IgD-negative memory B cell (primary cell): Measurements from ENCODE around the gene CSPG4. TPM values are rescaled to one million over a fixed set of nuclear protein-coding genes. Genes with fewer than 3 reads are reported as not detected.
A peak's percentile ranks its signal among the peaks of the same experiment; 100 is the strongest.
"Not testable (repeated sequence)": the region's sequence is repeated elsewhere in the genome, so short reads cannot be mapped to it uniquely, and the experiment has no call there.

Experiments used
- H3K27ac Mint-ChIP-seq, 3 donors: one replicate each; pipeline ENCODE4 v1.8.0; 2020 to 2022; ENCODE audit warnings: mild to moderate bottlenecking in 3 of 3, mixed read lengths in 3 of 3, moderate library complexity in 1 of 3
- H3K27me3 Mint-ChIP-seq: one replicate; pipeline ENCODE4 v1.8.0; 2021; ENCODE audit warnings: mixed read lengths
- H3K36me3 Mint-ChIP-seq: one replicate; pipeline ENCODE4 v1.8.0; 2020; ENCODE audit warnings: mild to moderate bottlenecking, mixed read lengths
- H3K4me1 Mint-ChIP-seq, 3 donors: one replicate each; pipeline ENCODE4 v1.8.0; 2020 to 2022; ENCODE audit warnings: mixed read lengths in 3 of 3, mild to moderate bottlenecking in 1 of 3
- H3K4me3 Mint-ChIP-seq, 4 donors: one replicate each; pipeline ENCODE4 v1.8.0; 2020 to 2022; ENCODE audit warnings: mild to moderate bottlenecking in 4 of 4, mixed read lengths in 4 of 4, moderate library complexity in 3 of 4
- H3K9me3 Mint-ChIP-seq, 3 donors: one replicate each; pipeline ENCODE4 v1.8.0; 2020 to 2021; ENCODE audit warnings: mixed read lengths in 3 of 3, mild to moderate bottlenecking in 1 of 3
- polyA plus RNA-seq: library from polyadenylated mRNA; unstranded; fragments of 300-500 nt; fragmentation: Illumina TruSeq; gene quantifications from one replicate; pipeline ENCODE4 v1.2.3, GENCODE V29; 2021

Gene CSPG4
- polyA plus RNA-seq = not detected

GRCh38 chr15:75712668-75713337, at the start of gene CSPG4:
Gene CSPG4 (minus strand): TSS chr15:75712848. CDS start chr15:75712755, 93 bp downstream.
- Mint-ChIP-seq H3K27ac (no peak within 1 kb of the TSS), H3K36me3 (no peaks in the 10 kb centered on the region), H3K9me3 (no peaks in the 10 kb centered on the region), H3K27me3 (peaks cover 13% of the 10 kb centered on the region), H3K4me3 (no peak within 1 kb of the TSS), H3K4me1 (peaks cover 0 to 2% (median 0%) of the 10 kb centered on the region in 3 donors)

- not testable (repeated sequence) for H3K36me3 Mint-ChIP-seq, H3K27me3 Mint-ChIP-seq, H3K27ac Mint-ChIP-seq
Measured at GRCh38 chr15:75762357-75762718, 49.7 kb upstream of the CSPG4 start.

DNA sequence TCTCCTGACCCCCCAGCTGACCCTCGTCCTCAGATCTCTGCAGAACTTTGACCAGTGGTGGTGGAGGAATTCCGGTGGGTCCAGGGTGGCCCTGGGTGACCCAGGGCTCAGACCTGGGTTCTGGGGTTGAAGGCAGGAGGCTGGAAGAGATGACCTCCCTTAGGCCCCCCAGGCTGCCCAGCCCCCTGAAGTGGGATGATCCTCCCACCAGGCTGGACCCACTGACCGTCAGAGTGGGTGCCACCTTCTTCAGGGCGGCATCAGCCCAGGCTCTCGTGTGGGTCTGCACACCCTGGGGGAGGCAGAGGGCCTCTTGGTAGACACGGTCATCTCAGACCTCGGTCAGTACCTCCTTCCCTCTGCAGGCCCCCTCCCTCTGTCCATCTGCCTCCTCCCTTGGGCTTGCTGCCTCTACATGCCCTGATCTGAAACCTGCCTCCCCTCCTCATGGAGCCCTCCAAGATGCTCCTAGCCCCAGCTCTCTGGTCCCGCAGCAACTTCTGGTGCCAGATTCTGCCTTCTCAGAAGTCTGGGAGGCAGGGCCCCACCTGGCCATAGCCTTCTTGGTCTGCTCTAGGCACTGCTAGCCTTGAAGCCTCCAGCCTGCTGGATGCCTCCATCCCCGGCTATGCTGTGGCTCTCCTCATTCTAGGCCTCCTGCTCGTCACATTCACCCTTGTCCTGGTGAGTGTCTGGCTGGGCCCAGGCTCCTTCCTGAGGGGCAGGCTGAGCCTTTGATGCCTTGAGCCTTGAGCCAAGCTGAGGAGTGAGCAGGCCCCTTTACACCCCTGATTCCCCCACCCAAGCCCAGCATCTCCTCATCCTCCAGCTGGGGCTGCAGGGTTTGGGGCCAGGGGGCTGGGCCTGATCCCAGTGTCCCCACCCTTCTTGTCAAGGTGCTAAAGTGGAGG, 49.1 kb upstream of the CSPG4 start:
- Mint-ChIP-seq H3K27ac (no peak overlapping the region), H3K4me1 (peaks cover 7 to 25% (median 9%) of the 10 kb centered on the region in 3 donors), H3K4me3 (no peak overlapping the region), H3K27me3 (peaks cover 5% of the 10 kb centered on the region), H3K36me3 (no peaks in the 10 kb centered on the region), H3K9me3 (no peaks in the 10 kb centered on the region)

More at GRCh38 chr15:75762357-75762718, 49.7 kb upstream of the CSPG4 start:
- H3K9me3 Mint-ChIP-seq, H3K4me3 Mint-ChIP-seq: not testable (repeated sequence)
- peaks cover 7 to 25% (median 9%) of the 10 kb centered on the region in 3 donors for H3K4me1 Mint-ChIP-seq

- Mint-ChIP-seq H3K27ac (peak overlapping the region in 1 of 3 donors; percentile 68), H3K27me3 (peaks cover 5% of the 10 kb centered on the region), H3K36me3 (no peaks in the 10 kb centered on the region), H3K4me1 (peaks cover 7 to 25% (median 9%) of the 10 kb centered on the region in 3 donors), H3K4me3 (peak overlapping the region in 3 of 4 donors; percentile 14 to 80 (median 60)), H3K9me3 (no peaks in the 10 kb centered on the region)
Measured at GRCh38 chr15:75760704-75761435, 48.2 kb upstream of the CSPG4 start.

- H3K9me3 Mint-ChIP-seq, H3K36me3 Mint-ChIP-seq: not testable (repeated sequence)
Measured at GRCh38 chr15:75760131-75760520, 47.5 kb upstream of the CSPG4 start.

DNA sequence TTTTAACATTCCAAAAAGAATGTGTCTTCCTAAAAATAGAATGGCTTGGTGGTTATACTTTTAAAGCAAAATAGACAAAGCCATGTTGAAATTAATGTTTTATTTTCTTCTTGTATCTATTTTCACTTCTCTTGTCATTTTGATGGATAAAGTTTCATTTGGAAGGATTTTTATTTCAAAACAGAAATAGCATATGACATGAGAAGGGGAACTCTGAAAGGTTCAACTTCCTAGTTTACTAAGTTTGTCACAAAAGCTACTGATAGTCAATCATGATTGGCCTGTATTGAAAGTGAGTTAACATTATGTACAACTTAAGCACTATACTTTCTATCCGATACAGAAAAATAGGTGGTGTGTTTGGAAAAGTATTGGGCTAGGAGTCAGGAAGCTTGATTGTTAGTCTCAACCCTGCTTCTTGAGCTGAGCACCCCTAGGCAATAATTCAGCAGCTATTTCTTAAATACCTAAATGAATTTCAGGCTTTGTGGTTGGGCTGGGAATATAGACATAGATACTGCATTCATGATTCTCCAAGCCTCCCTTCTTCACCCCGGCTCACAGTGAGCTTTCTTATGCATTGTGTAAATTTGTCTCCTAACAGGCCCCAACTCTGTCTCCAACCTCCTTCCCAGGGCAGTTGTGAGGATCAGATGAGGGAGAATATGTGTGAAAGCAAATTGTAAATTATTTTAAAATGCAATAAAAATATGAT, 46.9 kb upstream of the CSPG4 start:
- Mint-ChIP-seq H3K36me3 (no peaks in the 10 kb centered on the region), H3K27ac (peak overlapping the region; percentile 14 to 32 (median 28)), H3K9me3 (no peaks in the 10 kb centered on the region), H3K4me1 (peaks cover 7 to 25% (median 9%) of the 10 kb centered on the region in 3 donors), H3K4me3 (peak overlapping the region; percentile 84 to 97 (median 95)), H3K27me3 (peaks cover 5% of the 10 kb centered on the region)

More at GRCh38 chr15:75760131-75760520, 47.5 kb upstream of the CSPG4 start:
- Mint-ChIP-seq H3K4me3 (peak overlapping the region in 2 of 4 donors; percentile 80 to 97), H3K4me1 (peaks cover 7 to 25% (median 9%) of the 10 kb centered on the region in 3 donors), H3K27ac (peak overlapping the region in 1 of 3 donors; percentile 68)
- H3K27me3 Mint-ChIP-seq = not testable (repeated sequence)

- H3K36me3 Mint-ChIP-seq = no peaks in the 10 kb centered on the region
Measured at GRCh38 chr15:75758071-75758872, 45.6 kb upstream of the CSPG4 start.

DNA sequence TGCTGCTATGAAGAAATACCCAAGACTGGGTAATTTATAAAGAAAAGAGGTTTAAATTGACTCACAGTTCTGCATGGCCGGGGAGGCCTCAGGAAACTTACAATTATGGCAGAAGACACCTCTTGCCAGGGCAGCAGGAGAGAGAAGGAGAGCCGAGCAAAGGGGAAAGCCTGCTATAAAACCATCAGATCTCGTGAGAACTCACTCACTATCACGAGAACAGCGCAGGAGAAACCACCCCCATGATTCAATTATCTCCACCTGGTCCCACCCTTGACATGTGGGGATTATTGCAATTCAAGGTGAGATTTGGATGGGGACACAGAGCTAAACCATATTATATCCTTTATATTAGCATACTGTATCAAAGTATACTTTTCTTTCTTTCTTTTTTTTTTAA, 42.2 kb upstream of the CSPG4 start:
- not testable (repeated sequence) for H3K4me3 Mint-ChIP-seq, H3K9me3 Mint-ChIP-seq, H3K27ac Mint-ChIP-seq, H3K36me3 Mint-ChIP-seq, H3K27me3 Mint-ChIP-seq
- peaks cover 7 to 19% (median 9%) of the 10 kb centered on the region in 3 donors for H3K4me1 Mint-ChIP-seq

More at GRCh38 chr15:75758071-75758872, 45.6 kb upstream of the CSPG4 start:
- Mint-ChIP-seq H3K27ac (peak overlapping the region; percentile 28 to 92 (median 80)), H3K9me3 (no peaks in the 10 kb centered on the region), H3K27me3 (peaks cover 2% of the 10 kb centered on the region), H3K4me3 (peak overlapping the region; percentile 84 to 97 (median 95)), H3K4me1 (peaks cover 7 to 25% (median 9%) of the 10 kb centered on the region in 3 donors)

GRCh38 chr15:75753145-75753544, 40.5 kb upstream of the CSPG4 start:
- Mint-ChIP-seq H3K27ac (no peak overlapping the region), H3K4me1 (peaks cover 7 to 15% (median 7%) of the 10 kb centered on the region in 3 donors)

GRCh38 chr15:75751891-75752290, 39.2 kb upstream of the CSPG4 start:
- Mint-ChIP-seq H3K4me1 (peaks cover 7 to 9% (median 7%) of the 10 kb centered on the region in 3 donors), H3K4me3 (no peak overlapping the region), H3K9me3 (no peaks in the 10 kb centered on the region), H3K27me3 (peaks cover 4% of the 10 kb centered on the region), H3K27ac (peak overlapping the region in 1 of 3 donors; percentile 23), H3K36me3 (no peaks in the 10 kb centered on the region)

More at GRCh38 chr15:75753145-75753544, 40.5 kb upstream of the CSPG4 start:
- no peaks in the 10 kb centered on the region for H3K36me3 Mint-ChIP-seq
- no peaks in the 10 kb centered on the region for H3K9me3 Mint-ChIP-seq
- peaks cover 2% of the 10 kb centered on the region for H3K27me3 Mint-ChIP-seq
- H3K4me3 Mint-ChIP-seq = peak overlapping the region in 1 of 4 donors; percentile 14

GRCh38 chr15:75751116-75751875, 38.6 kb upstream of the CSPG4 start:
- H3K27me3 Mint-ChIP-seq = peaks cover 7% of the 10 kb centered on the region
- H3K27ac Mint-ChIP-seq = no peak overlapping the region
- H3K9me3 Mint-ChIP-seq = no peaks in the 10 kb centered on the region
- no peaks in the 10 kb centered on the region for H3K36me3 Mint-ChIP-seq
- peaks cover 7 to 9% (median 7%) of the 10 kb centered on the region in 3 donors for H3K4me1 Mint-ChIP-seq
- no peak overlapping the region for H3K4me3 Mint-ChIP-seq

DNA sequence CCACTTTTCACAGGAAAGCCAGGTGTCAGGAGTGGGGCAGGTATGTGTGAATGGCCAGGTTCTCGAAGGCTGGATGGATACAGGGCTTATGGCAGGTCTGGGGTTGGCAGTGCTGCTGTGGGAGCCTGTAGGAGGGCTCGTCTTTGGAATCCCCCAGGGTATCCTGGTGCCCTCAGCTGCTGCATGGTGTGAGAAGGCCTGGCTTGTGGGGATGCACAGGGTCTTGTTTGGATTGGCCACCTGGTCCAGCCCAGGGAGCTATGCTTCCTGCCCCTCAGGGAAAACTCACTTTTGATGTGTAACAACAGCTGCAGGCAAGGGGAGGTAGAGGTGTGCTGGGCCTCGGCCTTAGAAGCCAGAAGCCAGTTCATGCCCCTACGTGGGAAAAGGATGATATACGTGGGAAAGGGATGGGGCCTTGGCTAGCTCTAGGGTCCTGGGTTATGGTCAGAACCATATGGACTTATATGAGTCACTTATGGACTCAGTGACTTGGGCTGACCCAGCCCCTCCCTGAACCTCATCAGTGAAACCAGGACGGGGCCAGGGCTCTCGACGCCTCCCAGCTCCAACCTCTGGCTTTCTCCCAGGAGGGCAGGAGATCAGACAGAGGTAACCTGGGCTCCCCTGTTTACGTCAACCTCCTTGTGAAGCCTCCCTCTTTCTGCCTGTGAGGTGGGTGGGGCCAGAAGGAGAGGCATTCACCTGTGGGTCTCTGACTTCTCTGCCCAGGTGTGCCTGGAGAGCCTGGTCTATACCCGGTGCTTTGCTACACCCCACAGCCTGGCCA, 37.8 kb upstream of the CSPG4 start:
- Mint-ChIP-seq H3K4me1 (peaks cover 7 to 9% (median 7%) of the 10 kb centered on the region in 3 donors), H3K4me3 (no peak overlapping the region), H3K36me3 (no peaks in the 10 kb centered on the region), H3K27me3 (peaks cover 7% of the 10 kb centered on the region), H3K27ac (no peak overlapping the region), H3K9me3 (no peaks in the 10 kb centered on the region)
